GM19372 (cell line): ENCODE measurements around the gene DROSHA.

Source experiments
- ATAC-seq: cut with Tn5 transposase; IDR thresholded peaks from one replicate; pipeline ENCODE4 v1.9.1; 2021; ENCODE audit warnings: mild to moderate bottlenecking, low read depth, moderate library complexity; ENCODE audit not compliant: unreplicated experiment

DROSHA gene

GRCh38 chr5:31471916-31472315 is 60.0 kb downstream of the DROSHA start:
- ATAC-seq, result no peak

GRCh38 chr5:31471040-31471439 is 60.9 kb downstream of the DROSHA start:
- no peak for ATAC-seq

- no peak for ATAC-seq
These were observed 61.3 kb downstream of the DROSHA start for GRCh38 chr5:31470608-31471007.

- no peak for ATAC-seq
These were observed 62.0 kb downstream of the DROSHA start for GRCh38 chr5:31469886-31470285.

- no peak for ATAC-seq
These were observed 62.4 kb downstream of the DROSHA start for GRCh38 chr5:31469466-31469865.

GRCh38 chr5:31465291-31465690 is 66.6 kb downstream of the DROSHA start:
- ATAC-seq, result no peak

- ATAC-seq, result no peak
These were observed 67.8 kb downstream of the DROSHA start for GRCh38 chr5:31464081-31464480.

- ATAC-seq, result no peak
These were observed 68.5 kb downstream of the DROSHA start for GRCh38 chr5:31463351-31463750.

GRCh38 chr5:31459594-31459993 is 72.3 kb downstream of the DROSHA start:
- no peak for ATAC-seq

GRCh38 chr5:31455172-31455571 is 76.7 kb downstream of the DROSHA start:
- no peak for ATAC-seq

GRCh38 chr5:31453522-31453921 is 78.4 kb downstream of the DROSHA start:
- ATAC-seq, result no peak

- ATAC-seq, result no peak
These were observed 79.6 kb downstream of the DROSHA start for GRCh38 chr5:31452314-31452713.

GRCh38 chr5:31449962-31450361 is 81.9 kb downstream of the DROSHA start:
- ATAC-seq, result no peak

- no peak for ATAC-seq
These were observed 82.7 kb downstream of the DROSHA start for GRCh38 chr5:31449174-31449573.

- ATAC-seq, result no peak
These were observed 86.8 kb downstream of the DROSHA start for GRCh38 chr5:31445041-31445600.

- no peak for ATAC-seq
These were observed 88.3 kb downstream of the DROSHA start for GRCh38 chr5:31443572-31443971.

GRCh38 chr5:31442058-31442745 is 89.7 kb downstream of the DROSHA start:
- ATAC-seq, result no peak

- no peak for ATAC-seq
These were observed 95.0 kb downstream of the DROSHA start for GRCh38 chr5:31436851-31437250.

- ATAC-seq, result no peak
These were observed 96.2 kb downstream of the DROSHA start for GRCh38 chr5:31435730-31436129.

- ATAC-seq, result no peak
These were observed 97.0 kb downstream of the DROSHA start for GRCh38 chr5:31434898-31435297.

GRCh38 chr5:31433229-31433628 is 98.7 kb downstream of the DROSHA start:
- ATAC-seq, result no peak

GRCh38 chr5:31427724-31428309 is 104.1 kb downstream of the DROSHA start:
- no peak for ATAC-seq
